IMR-90 (cell line): ENCODE measurements around the gene DBF4B. TPM values are rescaled to one million over a fixed set of nuclear protein-coding genes. Genes with fewer than 3 reads are reported as not detected.
A peak's percentile ranks its signal among the peaks of the same experiment; 100 is the strongest.

Experiments
- ATAC-seq: fragments of 200-7000 bp; cut with Tn5 transposase; 2 replicates; pipeline ENCODE4 v1.9.1; 2020; ENCODE audit warnings: low read depth, mild to moderate bottlenecking, moderate library complexity
- BruUV-seq: library from RNA; stranded (reverse); fragments of 400-500 nt; replicated peaks from 2 replicates; lab custom pipeline; 2021; lab: Mats Ljungman, UMichigan
- CTCF ChIA-PET: fragments of 300-600 bp; formaldehyde crosslinking; extraction: SDS; loops from one replicate; lab custom pipeline; 2021; ENCODE audit warnings: antibody characterized with exemption; lab: Yijun Ruan, JAX
- POLR2A ChIA-PET: fragments of 300-600 bp; sonication (Branson Sonifier 250); formaldehyde crosslinking; loops from one replicate; lab custom pipeline; 2022; ENCODE audit warnings: antibody characterized with exemption; ENCODE audit not compliant: unreplicated experiment; lab: Charles Lee
- DNase-seq: peaks from one replicate; pipeline ENCODE4 v3.0.0; 2013
- H2AFZ ChIP-seq: replicated peaks from 2 replicates; pipeline ENCODE3; 2013; ENCODE audit warnings: low read length, mild to moderate bottlenecking; ENCODE audit not compliant: poor library complexity
- H2AK5ac ChIP-seq: 2 replicates; pipeline ENCODE4 v1.6.1; 2013; ENCODE audit warnings: low read depth, low read length, inconsistent platforms
- H2AK9ac ChIP-seq: replicated peaks from 2 replicates; pipeline ENCODE3; 2013; ENCODE audit warnings: mild to moderate bottlenecking, low read depth, low read length, moderate library complexity; ENCODE audit not compliant: poor library complexity
- H2BK120ac ChIP-seq: 2 replicates; pipeline ENCODE4 v1.6.1; 2013; ENCODE audit warnings: low read depth, low read length, inconsistent platforms
- H2BK15ac ChIP-seq: 3 replicates; pipeline ENCODE4 v1.6.1; 2013; ENCODE audit warnings: low read depth, low read length, inconsistent platforms
- H2BK20ac ChIP-seq: 2 replicates; pipeline ENCODE4 v1.6.1; 2013; ENCODE audit warnings: low read depth, mild to moderate bottlenecking, inconsistent platforms, low read length, moderate library complexity
- H2BK5ac ChIP-seq: 2 replicates; pipeline ENCODE4 v1.6.1; 2013; ENCODE audit warnings: mild to moderate bottlenecking, low read depth, low read length, inconsistent platforms; ENCODE audit not compliant: poor library complexity, severe bottlenecking
- H3K14ac ChIP-seq: replicated peaks from 2 replicates; pipeline ENCODE4 v1.6.1; 2013; ENCODE audit warnings: low read depth, low read length, inconsistent platforms
- H3K18ac ChIP-seq: 2 replicates; pipeline ENCODE4 v1.6.1; 2013; ENCODE audit warnings: low read depth, low read length, control low read depth
- H3K23ac ChIP-seq: 2 replicates; pipeline ENCODE4 v1.6.1; 2013; ENCODE audit warnings: low read depth, low read length, inconsistent platforms
- H3K27ac ChIP-seq: 2 replicates; pipeline ENCODE4 v1.5.1; 2013; ENCODE audit warnings: mild to moderate bottlenecking, control low read depth, low read length; ENCODE audit not compliant: insufficient read depth
- H3K27me3 ChIP-seq: 2 replicates; pipeline ENCODE4 v1.6.1; 2013; ENCODE audit warnings: low read length; ENCODE audit not compliant: control insufficient read depth, insufficient read depth
- H3K36me3 ChIP-seq: 2 replicates; pipeline ENCODE4 v1.6.1; 2013; ENCODE audit warnings: low read length, mixed read lengths; ENCODE audit not compliant: control insufficient read depth, insufficient read depth
- H3K4ac ChIP-seq: 2 replicates; pipeline ENCODE4 v1.6.1; 2013; ENCODE audit warnings: low read depth, low read length, inconsistent platforms
- H3K4me1 ChIP-seq: 2 replicates; pipeline ENCODE4 v1.6.1; 2013; ENCODE audit warnings: low read length, mixed read lengths; ENCODE audit not compliant: control insufficient read depth, insufficient read depth
- H3K4me2 ChIP-seq: 2 replicates; pipeline ENCODE4 v1.6.1; 2013; ENCODE audit warnings: low read depth, mild to moderate bottlenecking, control low read depth, low read length, moderate library complexity
- H3K4me3 ChIP-seq: 2 replicates; pipeline ENCODE4 v1.5.1; 2013; ENCODE audit warnings: low read depth, mild to moderate bottlenecking, control low read depth, low read length, moderate library complexity; ENCODE audit not compliant: insufficient read depth
- H3K56ac ChIP-seq: 2 replicates; pipeline ENCODE4 v1.6.1; 2013; ENCODE audit warnings: low read length, inconsistent platforms; ENCODE audit not compliant: insufficient read depth; ENCODE audit errors: extremely low read depth
- H3K79me1 ChIP-seq, 2 experiments: 2 replicates each; pipeline ENCODE4 v1.6.1; 2013; ENCODE audit warnings: low read length in 2 of 2, inconsistent platforms in 1 of 2, low read depth in 1 of 2
- H3K9ac ChIP-seq: 2 replicates; pipeline ENCODE4 v1.6.1; 2013; ENCODE audit warnings: low read depth, low read length, control low read depth
- H3K9me1 ChIP-seq: 2 replicates; pipeline ENCODE4 v1.6.1; 2013; ENCODE audit warnings: low read length, inconsistent platforms; ENCODE audit not compliant: insufficient read depth
- H3K9me3 ChIP-seq: 2 replicates; pipeline ENCODE4 v1.6.1; 2013; ENCODE audit warnings: low read length; ENCODE audit not compliant: control insufficient read depth, insufficient read depth
- H4K20me1 ChIP-seq: 2 replicates; pipeline ENCODE4 v1.6.1; 2013; ENCODE audit warnings: low read length, inconsistent platforms; ENCODE audit not compliant: insufficient read depth
- H4K5ac ChIP-seq: 2 replicates; pipeline ENCODE4 v1.6.1; 2013; ENCODE audit warnings: mild to moderate bottlenecking, low read depth, low read length, control low read depth
- H4K8ac ChIP-seq, 2 experiments: 2 replicates each; pipeline ENCODE4 v1.6.1; 2013; ENCODE audit warnings: low read depth in 2 of 2, low read length in 2 of 2, control low read depth in 1 of 2, inconsistent platforms in 1 of 2
- H4K91ac ChIP-seq: 2 replicates; pipeline ENCODE4 v1.6.1; 2013; ENCODE audit warnings: low read depth, low read length, inconsistent platforms; ENCODE audit not compliant: insufficient read depth
- MXI1 ChIP-seq: IDR thresholded peaks from 2 replicates; pipeline ENCODE4 v1.6.1; 2012; ENCODE audit warnings: low read depth, mild to moderate bottlenecking, low read length, moderate library complexity, borderline replicate concordance
- NFE2L2 ChIP-seq: fragments of 150-350 bp; IDR thresholded peaks from 2 replicates; pipeline ENCODE4 v1.6.1; 2016; ENCODE audit warnings: low read depth, mild to moderate bottlenecking, low read length
- WGBS, 2 experiments: methylation state at CpG; one replicate each; pipeline versions ENCODE4 v1.1.5 to v1.1.7; 2013; ENCODE audit warnings: missing lambda C conversion rate in 2 of 2; ENCODE audit not compliant: insufficient read length in 1 of 2; ENCODE audit errors: extremely low coverage in 2 of 2; 5-methylcytosine and 5-hydroxymethylcytosine counted together
- dilution Hi-C: fragments of 300-500 bp; cut with HindIII; formaldehyde crosslinking; loops from one replicate; pipeline ENCODE4 v1.14.3; 2018; ENCODE audit warnings: low sequenced_read_pairs; ENCODE audit not compliant: unreplicated experiment
- in situ Hi-C: fragments of 300-500 bp; cut with MboI; formaldehyde crosslinking; loops from 3 replicates; pipeline ENCODE4 v1.14.3; 2019; ENCODE audit warnings: low sequenced_read_pairs, inconsistent platforms, mixed read lengths
- intact Hi-C: fragments of 100-400 bp; cut with micrococcal nuclease; formaldehyde crosslinking; loops from 2 replicates; pipeline ENCODE4 v1.10.0; 2022
- polyA plus RNA-seq, 3 experiments: library from polyadenylated mRNA; depleted of rRNA; stranded (reverse); fragments of >200 nt; gene quantifications; 2 replicates each; pipeline ENCODE4 v1.2.3, GENCODE V29; 2012; ENCODE audit warnings: low replicate concordance in 1 of 3
- total RNA-seq: library from RNA; depleted of rRNA; stranded (reverse); fragments of >200 nt; gene quantifications from 2 replicates; pipeline ENCODE4 v1.2.3, GENCODE V29; 2012

DBF4B gene
- total and polyA plus RNA-seq, 2 of the 4 experiments (the other 2 are of a cell fraction): 3.6 to 10.2 TPM

GRCh38 chr17:44775136-44775837 is 66.8 kb downstream of the DBF4B start:
- DNase-seq (peak; percentile 95), ATAC-seq (peak; percentile 95)
- H2BK5ac ChIP-seq: no peak overlapping the region
- intact Hi-C loops: loop anchor here (1.0 to 2.0 kb wide), 3 partner anchors 90 to 244 kb away; no protein-coding TSS in a partner anchor
- H3K27ac ChIP-seq: no peak overlapping the region
- ChIA-PET POLR2A (interaction anchor here (0.6 kb wide), 1 partner anchor 113 kb away, joined by 3 read pairs; no protein-coding TSS in a partner anchor), CTCF (interaction anchor here (0.5 to 2.2 kb wide), 3 partner anchors 89 to 164 kb away, joined by 5 to 9 read pairs (median 6); no protein-coding TSS in a partner anchor)
- H3K4me3 ChIP-seq: peak overlapping the region; percentile 53
- no peak overlapping the region for H2BK20ac ChIP-seq
- no peak overlapping the region for H4K91ac ChIP-seq
- TF ChIP-seq NFE2L2: no peak
- TF ChIP-seq MXI1: 0 out of 2 replicates have a peak, but pooled peaks have one; percentile 61
- no peaks in the 10 kb centered on the region for H3K36me3 ChIP-seq
- H3K27me3 ChIP-seq: peaks cover 9% of the 10 kb centered on the region
- no peak overlapping the region for H2BK120ac ChIP-seq
- peak overlapping the region; percentile 98 for H2AFZ ChIP-seq
- H2AK5ac ChIP-seq: no peak overlapping the region
- no peak overlapping the region for H2BK15ac ChIP-seq
- peak overlapping the region; percentile 89 for H2AK9ac ChIP-seq
- H3K14ac ChIP-seq: no peak overlapping the region
- H3K4me1 ChIP-seq: peaks cover 3% of the 10 kb centered on the region; the same call in 1 of the 2 replicates
- WGBS, 2 experiments: 2% methylated on average over 10 of the region's 50 CpGs; no CpG with 5 or more reads in 1 of the 2 experiments
- H4K8ac ChIP-seq: no peak overlapping the region
- no peak overlapping the region for H3K9ac ChIP-seq
- no peaks in the 10 kb centered on the region for H3K9me1 ChIP-seq
- H3K4me2 ChIP-seq: peak overlapping the region; percentile 93
- H3K23ac ChIP-seq: no peak overlapping the region
- in situ Hi-C loops: no loop called here
- H3K9me3 ChIP-seq: no peaks in the 10 kb centered on the region
- dilution Hi-C loops: no loop called here
- no peaks in the 10 kb centered on the region for H3K79me1 ChIP-seq
- no TSS peak for BruUV-seq
- H4K20me1 ChIP-seq: no peaks in the 10 kb centered on the region; the same call in 1 of the 2 replicates
- no peak overlapping the region for H3K4ac ChIP-seq
- no peak overlapping the region for H3K18ac ChIP-seq
- no peak overlapping the region for H4K5ac ChIP-seq
- no peak overlapping the region for H3K56ac ChIP-seq
